ENCODE measurements around the gene DHX40. TPM values are rescaled to one million over a fixed set of nuclear protein-coding genes. Genes with fewer than 3 reads are reported as not detected.
"Not testable (repeated sequence)": the region's sequence is repeated elsewhere in the genome, so short reads cannot be mapped to it uniquely, and the experiment has no call there.

Gene DHX40
- total RNA-seq, 4 donors from 2014 or later = 32.4 to 48.0 (median 44.3) TPM

- H3K27ac ChIP-seq (replicated peaks in 1 of 4) = no peak overlapping the region
- TF ChIP-seq POLR2AphosphoS5 (IDR thresholded peaks at IDR 0.05) = no peak
- no peak for TF ChIP-seq CTCF (IDR thresholded peaks at IDR 0.05)
- no peak for TF ChIP-seq EP300 (IDR thresholded peaks at IDR 0.05)
- no peak for TF ChIP-seq POLR2A (IDR thresholded peaks at IDR 0.05; ENCODE audit: low read depth)
- no peaks in the 10 kb centered on the region for H3K36me3 ChIP-seq
- no peaks in the 10 kb centered on the region for H3K4me1 ChIP-seq
- no peaks in the 10 kb centered on the region for H3K9me3 ChIP-seq
- H3K4me3 ChIP-seq = no peak overlapping the region
- H3K27me3 ChIP-seq = no peaks in the 10 kb centered on the region
- WGBS = 79% methylated on average over 7 of the region's 7 CpGs
- DNase-seq (ENCODE audit: extremely low spot score) = no peak
- intact Hi-C loops (cut with DNase I) = no loop called here
Measured at GRCh38 chr17:59558039-59558438, 7.4 kb upstream of the DHX40 start.

DNA sequence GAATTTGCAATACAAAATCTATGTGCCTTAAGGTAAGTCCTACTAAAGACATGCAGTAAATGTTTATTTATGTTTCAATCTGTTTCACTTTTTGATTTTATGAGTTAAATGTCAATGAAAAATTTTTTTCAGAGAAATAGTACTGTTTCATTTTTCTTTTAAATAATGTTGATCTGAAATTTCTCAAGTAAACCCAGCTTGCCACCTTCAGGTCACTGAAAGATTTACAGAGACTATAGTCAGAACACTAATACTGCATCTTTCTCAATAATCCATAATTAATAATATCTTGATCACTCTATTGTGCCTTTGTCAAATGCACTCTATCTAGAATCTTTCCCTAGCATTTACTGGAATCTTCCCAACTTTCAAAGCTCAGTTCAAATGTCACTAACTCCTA lies 6.5 kb upstream of the DHX40 start:
- intact Hi-C loops (cut with DNase I) = no loop called here
- TF ChIP-seq POLR2A (IDR thresholded peaks at IDR 0.05; ENCODE audit: low read depth) (no peak), POLR2AphosphoS5 (IDR thresholded peaks at IDR 0.05) (no peak), CTCF (IDR thresholded peaks at IDR 0.05) (peak; percentile 20 to 28 (median 23)), EP300 (IDR thresholded peaks at IDR 0.05) (no peak)

GRCh38 chr17:59561042-59561441 lies 4.4 kb upstream of the DHX40 start:
- H3K9me3 ChIP-seq = no peaks in the 10 kb centered on the region
- H3K36me3 ChIP-seq = no peaks in the 10 kb centered on the region
- H3K27ac ChIP-seq (replicated peaks in 1 of 4) = no peak overlapping the region
- intact Hi-C loops (cut with DNase I) = loop anchor here (5.0 to 10.0 kb wide), 2 partner anchors 39 to 116 kb away; no protein-coding TSS in a partner anchor
- WGBS = 75% methylated on average over 2 of the region's 2 CpGs
- DNase-seq (ENCODE audit: extremely low spot score) = no peak
- peak in 1 of 3 experiments; percentile 10 for TF ChIP-seq CTCF (IDR thresholded peaks at IDR 0.05)
- no peak for TF ChIP-seq EP300 (IDR thresholded peaks at IDR 0.05)
- H3K27me3 ChIP-seq = no peaks in the 10 kb centered on the region
- H3K4me3 ChIP-seq = no peak overlapping the region
- H3K4me1 ChIP-seq = peaks cover 5 to 8% (median 6%) of the 10 kb centered on the region in 4 donors

More for the DNA sequence above, 6.5 kb upstream of the DHX40 start:
- H3K27me3 ChIP-seq = no peaks in the 10 kb centered on the region
- no peaks in the 10 kb centered on the region for H3K9me3 ChIP-seq
- H3K4me3 ChIP-seq = no peak overlapping the region
- H3K4me1 ChIP-seq = no peaks in the 10 kb centered on the region
- no peak for DNase-seq (ENCODE audit: extremely low spot score)
- no peaks in the 10 kb centered on the region for H3K36me3 ChIP-seq
- no peak overlapping the region for H3K27ac ChIP-seq (replicated peaks in 1 of 4)

DNA sequence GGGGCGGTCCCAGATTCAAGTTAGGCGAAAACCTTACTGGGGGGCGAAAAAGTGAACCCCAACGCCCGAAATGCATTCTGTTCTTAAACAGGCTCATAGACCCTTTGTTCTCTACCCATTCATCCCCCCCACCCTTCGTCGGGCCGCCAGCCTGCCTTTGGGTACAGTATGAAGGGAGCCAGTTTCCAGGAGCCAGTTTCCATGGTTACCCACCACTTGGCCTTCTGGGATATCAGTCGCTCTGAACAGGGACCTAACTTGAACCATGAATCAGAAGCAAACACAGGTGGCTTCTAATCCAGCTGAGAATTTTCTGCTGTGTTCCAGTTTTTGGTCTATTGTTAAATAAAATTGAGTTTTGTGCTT lies 532 bp downstream of the DHX40 start:
- DNase-seq (ENCODE audit: extremely low spot score) = no peak
- Histone ChIP-seq H3K4me3 (peak overlapping the region; percentile 77 to 99 (median 94)), H3K27me3 (no peaks in the 10 kb centered on the region), H3K27ac (replicated peaks in 1 of 4) (peak overlapping the region; percentile 84 to 92 (median 90)), H3K9me3 (no peaks in the 10 kb centered on the region), H3K36me3 (peaks cover 0 to 11% (median 6%) of the 10 kb centered on the region in 4 donors), H3K4me1 (peaks cover 12 to 18% (median 14%) of the 10 kb centered on the region in 4 donors)
- no peak for TF ChIP-seq EP300 (IDR thresholded peaks at IDR 0.05)
- no peak for TF ChIP-seq POLR2A (IDR thresholded peaks at IDR 0.05; ENCODE audit: low read depth)
- no peak for TF ChIP-seq CTCF (IDR thresholded peaks at IDR 0.05)
- TF ChIP-seq POLR2AphosphoS5 (IDR thresholded peaks at IDR 0.05) = no peak
- WGBS = 3% methylated on average over 8 of the region's 9 CpGs
- intact Hi-C loops (cut with DNase I) = loop anchor here (10.0 kb wide), 1 partner anchor 121 kb away; no protein-coding TSS in a partner anchor

DNA sequence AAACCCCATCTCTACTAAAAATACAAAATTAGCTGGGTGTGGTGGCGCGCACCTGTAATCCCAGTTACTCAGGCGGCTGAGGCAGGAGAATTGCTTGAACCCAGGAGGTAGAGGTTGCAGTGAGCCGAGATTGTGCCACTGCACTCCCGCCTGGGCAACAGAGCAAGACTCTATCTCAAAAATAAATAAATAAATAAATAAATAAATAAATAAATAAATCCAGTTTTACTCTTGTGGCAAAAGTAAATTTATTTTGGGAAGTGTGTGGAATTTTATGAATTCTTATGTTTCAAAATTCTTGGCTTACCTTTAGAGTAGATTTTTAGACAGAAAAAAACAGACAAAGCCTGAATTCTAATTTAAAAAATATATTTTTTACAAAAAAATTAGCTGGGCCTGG lies 3.7 kb downstream of the DHX40 start:
- 98% methylated on average over 5 of the region's 5 CpGs for WGBS
- Histone ChIP-seq H3K4me1 (peaks cover 12 to 18% (median 14%) of the 10 kb centered on the region in 4 donors), H3K36me3 (peaks cover 4 to 36% (median 17%) of the 10 kb centered on the region in 4 donors)
- H3K4me3 ChIP-seq; H3K27ac ChIP-seq (replicated peaks in 1 of 4); H3K27me3 ChIP-seq; DNase-seq (ENCODE audit: extremely low spot score); H3K9me3 ChIP-seq: not testable (repeated sequence)
- intact Hi-C loops (cut with DNase I) = loop anchor here (10.0 kb wide), 1 partner anchor 124 kb away; no protein-coding TSS in a partner anchor
